Stomach (tissue), 4 donors: ENCODE measurements around the gene BABAM2.

ENCODE experiments used
- CTCF ChIP-seq, 7 experiments: fragments of 450-650 bp in 4 of 7; fragments of 200-600 bp in 3 of 7; sonication (generic) in 3 of 7; IDR thresholded peaks; one replicate each; pipeline ENCODE4 v1.5.1; 2016 to 2019; ENCODE audit warnings: antibody characterized with exemption in 7 of 7, control low read depth in 2 of 7, mild to moderate bottlenecking in 1 of 7
- POLR2A ChIP-seq, 4 donors: fragments of 450-650 bp; IDR thresholded peaks; one replicate each; pipeline ENCODE4 v1.6.1; 2016; ENCODE audit warnings: antibody characterized with exemption in 4 of 4, control low read depth in 2 of 4, mild to moderate bottlenecking in 1 of 4, moderate library complexity in 1 of 4
- POLR2AphosphoS5 ChIP-seq, 3 donors: sonication (generic); formaldehyde crosslinking; IDR thresholded peaks; one replicate each; pipeline ENCODE4 v1.6.1; 2016; ENCODE audit warnings: antibody characterized with exemption in 3 of 3

- TF ChIP-seq CTCF (IDR thresholded peaks at IDR 0.05) (no peak), POLR2AphosphoS5 (IDR thresholded peaks at IDR 0.05) (no peak), POLR2A (IDR thresholded peaks at IDR 0.05) (no peak)
Measured at GRCh38 chr2:27903649-27904404, 13.3 kb downstream of the BABAM2 start.
